GM19099 (cell line): ENCODE measurements around the gene AIF1L.

ENCODE experiments used
- POLR2A ChIP-seq: IDR thresholded peaks from 3 replicates; pipeline ENCODE4 v1.6.1; 2011; ENCODE audit warnings: low read depth; ENCODE audit not compliant: insufficient read length; ENCODE audit errors: extremely low read depth

Gene AIF1L

DNA sequence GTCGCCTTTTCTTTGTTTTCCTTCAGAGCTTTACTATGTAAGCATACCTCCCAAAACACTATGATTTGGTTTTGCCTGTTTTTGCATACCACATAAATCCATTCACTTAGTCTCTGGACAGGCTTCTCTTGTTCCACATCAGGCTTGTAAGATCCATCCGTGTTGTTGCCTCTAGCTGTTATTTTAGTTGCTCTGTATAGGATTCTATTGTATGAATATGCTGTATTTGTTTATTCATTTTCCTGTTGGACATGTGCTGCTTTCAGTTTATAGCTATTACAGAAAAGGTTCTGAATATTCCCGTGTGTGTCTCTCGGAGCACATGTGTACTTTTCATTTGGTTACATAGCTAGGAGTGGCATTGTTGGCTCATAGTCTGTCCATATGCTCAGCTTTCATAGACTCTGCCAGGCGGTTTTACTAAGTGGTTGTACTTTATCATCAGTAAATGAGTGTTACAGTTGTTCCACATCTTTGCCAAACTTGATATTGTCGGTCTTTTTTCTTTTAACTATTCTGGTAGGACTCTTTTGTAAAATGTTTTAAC is 70.9 kb downstream of the AIF1L start:
- TF ChIP-seq POLR2A: no peak

DNA sequence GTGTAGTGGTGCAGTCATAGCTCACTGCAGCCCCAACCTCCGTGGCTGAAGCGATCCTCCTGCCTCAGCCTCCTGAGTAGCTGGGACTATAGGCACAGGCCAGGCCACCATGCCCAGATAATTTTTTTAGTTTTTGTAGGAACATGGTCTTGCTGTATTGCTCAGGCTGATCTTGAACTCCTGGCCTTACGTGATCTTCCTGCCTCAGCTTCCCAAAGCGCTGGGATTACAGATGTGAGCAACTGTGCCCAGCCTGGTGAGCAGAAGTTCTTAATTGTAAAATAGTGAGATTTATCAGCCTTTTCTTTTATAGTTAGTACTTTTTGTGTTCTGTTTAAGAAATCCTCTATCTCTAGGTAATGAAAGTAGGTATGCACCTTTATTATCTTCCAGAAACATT is 71.6 kb downstream of the AIF1L start:
- TF ChIP-seq POLR2A: no peak

DNA sequence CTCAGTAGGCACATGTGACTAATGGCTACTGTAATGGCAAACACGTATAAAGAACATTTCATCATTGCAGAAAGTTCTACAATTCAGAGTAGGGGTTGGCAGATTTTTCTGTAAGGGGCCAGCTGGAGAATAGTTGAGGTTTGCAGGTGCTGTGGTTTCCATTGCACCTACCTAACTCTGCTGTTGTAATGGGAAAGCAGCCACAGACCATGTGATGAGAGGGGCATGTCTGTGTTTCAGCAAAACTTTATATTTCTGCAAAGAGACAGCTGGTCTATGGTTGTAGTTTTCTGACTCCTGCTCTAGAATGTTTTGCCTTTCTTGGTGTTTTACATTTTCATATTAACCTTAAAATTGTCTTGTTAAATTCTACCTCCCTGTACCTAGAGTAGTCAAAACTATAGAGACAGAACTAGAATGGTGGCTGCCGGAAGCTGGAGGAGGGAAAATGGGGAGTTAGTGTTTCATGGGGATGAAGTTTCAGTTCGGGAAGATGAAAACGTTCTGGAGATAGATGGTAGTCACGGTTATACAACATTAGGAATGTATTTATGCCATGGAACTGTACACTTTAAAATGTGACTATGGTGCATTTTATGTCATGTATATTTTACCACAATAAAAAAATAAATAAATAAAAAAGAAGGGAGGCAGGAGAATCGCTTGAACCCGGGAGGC is 73.4 kb downstream of the AIF1L start:
- TF ChIP-seq POLR2A: no peak
